Gastroesophageal sphincter (tissue), 4 donors: Measurements from ENCODE around the gene DND1. TPM values are rescaled to one million over a fixed set of nuclear protein-coding genes. Genes with fewer than 3 reads are reported as not detected.
"Not testable (repeated sequence)": the region's sequence is repeated elsewhere in the genome, so short reads cannot be mapped to it uniquely, and the experiment has no call there.

ENCODE experiments used
- ATAC-seq: fragments of 150-250 bp; one replicate; pipeline ENCODE4 v1.9.1; 2016; ENCODE audit warnings: mild to moderate bottlenecking, moderate library complexity
- H3K27ac ChIP-seq, 4 donors: fragments of 200-600 bp; sonication (generic) in 3 of 4; 1 replicate in 3 of 4; 2 replicates in 1 of 4; pipeline ENCODE4 v1.5.1; 2016 to 2019
- H3K27me3 ChIP-seq: fragments of 200-600 bp; sonication (generic); one replicate; pipeline ENCODE4 v1.5.1; 2019
- H3K36me3 ChIP-seq, 2 donors: fragments of 200-600 bp; sonication (generic); one replicate each; pipeline ENCODE4 v1.5.1; 2019; ENCODE audit warnings: control low read depth in 1 of 2
- H3K4me1 ChIP-seq, 3 donors: fragments of 200-600 bp; sonication (generic); 1 replicate in 2 of 3; 2 replicates in 1 of 3; pipeline ENCODE4 v1.5.1; 2016 to 2019; ENCODE audit warnings: control low read depth in 2 of 3
- H3K4me3 ChIP-seq, 2 donors: fragments of 200-600 bp; sonication (generic); one replicate each; pipeline ENCODE4 v1.5.1; 2019; ENCODE audit warnings: mild to moderate bottlenecking in 1 of 2, moderate library complexity in 1 of 2
- H3K9me3 ChIP-seq, 3 donors: fragments of 200-600 bp; sonication (generic); one replicate each; pipeline ENCODE4 v1.5.1; 2017 to 2019; ENCODE audit warnings: control low read depth in 2 of 3
- EP300 ChIP-seq: sonication (generic); formaldehyde crosslinking; IDR thresholded peaks from one replicate; pipeline ENCODE4 v1.6.1; 2017; ENCODE audit warnings: antibody characterized with exemption, mild to moderate bottlenecking
- POLR2A ChIP-seq, 2 donors: fragments of 450-650 bp; IDR thresholded peaks; one replicate each; pipeline ENCODE4 v1.6.1; 2017; ENCODE audit warnings: antibody characterized with exemption in 2 of 2, mild to moderate bottlenecking in 2 of 2, moderate library complexity in 1 of 2
- POLR2AphosphoS5 ChIP-seq: sonication (generic); formaldehyde crosslinking; IDR thresholded peaks from one replicate; pipeline ENCODE4 v1.6.1; 2017; ENCODE audit warnings: antibody characterized with exemption
- WGBS, 2 donors: methylation state at CpG; one replicate each; pipeline ENCODE4 v1.1.5; 2018; ENCODE audit warnings: low coverage in 1 of 2; 5-methylcytosine and 5-hydroxymethylcytosine counted together
- total RNA-seq, 4 donors: library from RNA; depleted of rRNA; stranded (reverse); fragments of >200 nt; gene quantifications; one replicate each; pipeline ENCODE4 v1.1.0, GENCODE V29; 2016
- TF ChIP-seq, protein P1 (sequence below), 4 experiments: fragments of 200-600 bp in 2 of 4; fragments of 450-650 bp in 2 of 4; sonication (generic) in 1 of 4; IDR thresholded peaks; one replicate each; pipeline ENCODE4 v1.5.1; 2017 to 2019; ENCODE audit warnings: antibody characterized with exemption in 4 of 4, mild to moderate bottlenecking in 2 of 4, moderate library complexity in 2 of 4

The DND1 gene
- total RNA-seq, 4 donors from 2014 or later = 0.19 to 0.67 (median 0.62) TPM; not detected in 1

DNA sequence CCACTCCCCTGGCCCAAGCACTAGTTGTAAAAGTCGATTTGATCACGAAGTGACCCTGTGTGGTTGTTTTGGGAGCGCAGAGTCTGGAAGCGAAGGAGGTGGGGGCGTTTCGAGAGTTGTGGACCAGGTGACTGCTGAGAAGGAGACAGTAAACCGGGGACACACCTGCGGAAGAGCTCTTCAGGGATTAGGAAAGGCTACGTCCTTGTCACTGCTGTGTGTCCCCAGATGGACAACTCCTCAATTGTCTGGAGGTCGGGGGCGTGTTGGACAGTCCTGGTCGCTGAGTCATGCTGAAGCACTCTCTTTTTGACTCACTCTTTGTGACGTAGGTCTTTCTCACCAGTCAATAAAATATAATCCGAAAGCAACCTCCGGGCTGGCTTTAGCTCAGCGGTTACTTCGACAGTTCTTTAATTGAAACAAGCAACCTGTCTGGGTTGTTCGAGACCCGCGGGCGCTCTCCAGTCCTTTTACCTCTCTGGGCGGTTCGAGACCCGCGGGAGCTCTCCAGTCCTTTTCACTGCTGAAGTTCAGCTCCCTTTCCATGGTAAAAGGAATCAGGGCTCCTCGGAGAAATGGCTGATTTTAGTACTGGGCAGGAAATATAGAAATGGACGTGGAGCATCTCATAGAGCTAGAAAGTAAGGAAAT lies 37.6 kb upstream of the DND1 start:
- WGBS, 2 donors = 2 to 7% methylated on average over 15 to 27 of the region's 27 CpGs
- peak overlapping the region; percentile 28 to 60 for H3K4me3 ChIP-seq
- H3K27me3 ChIP-seq = no peaks in the 10 kb centered on the region
- no peaks in the 10 kb centered on the region for H3K9me3 ChIP-seq
- ATAC-seq = peak; percentile 97
- H3K27ac ChIP-seq = peak overlapping the region; percentile 52 to 88 (median 85)
- peaks cover 0 to 8% (median 4%) of the 10 kb centered on the region in 3 donors for H3K4me1 ChIP-seq
- TF ChIP-seq POLR2A (IDR thresholded peaks at IDR 0.05) (peak in 1 of 2 donors; percentile 23), EP300 (no peak), POLR2AphosphoS5 (peak; percentile 75)
- TF ChIP-seq, protein P1, sequence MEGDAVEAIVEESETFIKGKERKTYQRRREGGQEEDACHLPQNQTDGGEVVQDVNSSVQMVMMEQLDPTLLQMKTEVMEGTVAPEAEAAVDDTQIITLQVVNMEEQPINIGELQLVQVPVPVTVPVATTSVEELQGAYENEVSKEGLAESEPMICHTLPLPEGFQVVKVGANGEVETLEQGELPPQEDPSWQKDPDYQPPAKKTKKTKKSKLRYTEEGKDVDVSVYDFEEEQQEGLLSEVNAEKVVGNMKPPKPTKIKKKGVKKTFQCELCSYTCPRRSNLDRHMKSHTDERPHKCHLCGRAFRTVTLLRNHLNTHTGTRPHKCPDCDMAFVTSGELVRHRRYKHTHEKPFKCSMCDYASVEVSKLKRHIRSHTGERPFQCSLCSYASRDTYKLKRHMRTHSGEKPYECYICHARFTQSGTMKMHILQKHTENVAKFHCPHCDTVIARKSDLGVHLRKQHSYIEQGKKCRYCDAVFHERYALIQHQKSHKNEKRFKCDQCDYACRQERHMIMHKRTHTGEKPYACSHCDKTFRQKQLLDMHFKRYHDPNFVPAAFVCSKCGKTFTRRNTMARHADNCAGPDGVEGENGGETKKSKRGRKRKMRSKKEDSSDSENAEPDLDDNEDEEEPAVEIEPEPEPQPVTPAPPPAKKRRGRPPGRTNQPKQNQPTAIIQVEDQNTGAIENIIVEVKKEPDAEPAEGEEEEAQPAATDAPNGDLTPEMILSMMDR (IDR thresholded peaks at IDR 0.05) = no peak
- peaks cover 6 to 18% of the 10 kb centered on the region in 2 donors for H3K36me3 ChIP-seq

GRCh38 chr5:140708787-140709186 lies 35.4 kb upstream of the DND1 start:
- not testable (repeated sequence) for H3K4me1 ChIP-seq, ATAC-seq, H3K27me3 ChIP-seq, H3K27ac ChIP-seq, H3K4me3 ChIP-seq, H3K9me3 ChIP-seq
- peaks cover 14 to 40% of the 10 kb centered on the region in 2 donors for H3K36me3 ChIP-seq
- 81 to 94% methylated on average over 4 to 9 of the region's 9 CpGs for WGBS, 2 donors

- Histone ChIP-seq H3K27me3 (no peaks in the 10 kb centered on the region), H3K27ac (no peak overlapping the region), H3K36me3 (peaks cover 15 to 50% of the 10 kb centered on the region in 2 donors), H3K4me3 (no peak overlapping the region), H3K9me3 (no peaks in the 10 kb centered on the region), H3K4me1 (peaks cover 0 to 8% (median 4%) of the 10 kb centered on the region in 3 donors)
- ATAC-seq = no peak
- WGBS, 2 donors = 89 to 100% methylated on average over 1 to 4 of the region's 4 CpGs
- TF ChIP-seq POLR2A (IDR thresholded peaks at IDR 0.05) (no peak), EP300 (no peak), POLR2AphosphoS5 (no peak)
- TF ChIP-seq, protein P1 (IDR thresholded peaks at IDR 0.05) = no peak
Observed at GRCh38 chr5:140707812-140708211, 34.4 kb upstream of the DND1 start.

DNA sequence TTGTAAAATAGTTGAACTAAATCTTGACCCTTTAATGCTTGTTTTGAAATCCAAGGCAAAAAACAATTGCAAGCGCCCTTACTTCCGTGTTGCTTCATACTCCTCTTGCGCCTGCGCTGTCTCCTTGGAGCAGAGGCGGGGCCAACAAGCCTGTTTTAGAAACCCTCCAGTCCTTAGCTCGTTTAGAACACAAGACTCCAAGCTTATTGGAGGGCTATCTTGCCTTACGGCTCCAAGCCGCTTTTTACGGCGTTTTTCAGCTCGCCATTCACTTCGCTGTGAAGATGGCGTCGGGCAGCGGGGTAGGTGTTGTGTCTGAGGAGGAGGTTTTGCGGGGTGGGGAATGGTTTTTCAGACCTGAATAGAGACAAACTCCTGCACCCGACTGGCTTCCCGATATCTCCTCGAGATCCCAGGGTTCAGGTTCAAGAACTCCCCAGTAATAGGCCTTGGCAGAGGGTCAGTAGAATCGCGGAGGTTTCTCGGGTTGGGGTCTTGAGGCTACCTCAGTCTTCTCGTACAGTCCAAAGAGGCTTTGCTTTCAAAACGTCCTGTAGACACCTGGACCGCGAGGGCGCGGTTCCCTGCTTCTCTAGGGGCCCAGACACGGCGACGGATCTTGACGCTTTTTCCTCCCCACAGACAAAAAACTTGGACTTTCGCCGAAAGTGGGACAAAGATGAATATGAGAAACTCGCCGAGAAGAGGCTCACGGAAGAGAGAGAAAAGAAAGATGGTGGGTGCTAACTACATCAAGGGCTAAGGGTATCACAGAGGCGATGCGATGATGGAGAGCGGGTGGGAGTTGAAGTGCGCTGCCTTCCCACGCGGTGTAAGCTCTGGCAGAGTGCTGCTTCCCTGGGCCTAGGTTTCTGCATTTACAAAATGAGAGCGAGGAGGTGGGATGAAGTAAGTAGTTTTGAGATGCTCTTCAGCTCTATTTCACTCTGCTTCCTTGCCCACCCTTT lies 27.1 kb upstream of the DND1 start, which contains the start of gene ZMAT2:
Gene ZMAT2 (plus strand): TSS at position 271 of the 968 bp plus-strand sequence. CDS start 14 bp downstream, at position 285.
- no peaks in the 10 kb centered on the region for H3K9me3 ChIP-seq
- H3K4me1 ChIP-seq = peaks cover 6 to 31% (median 12%) of the 10 kb centered on the region in 3 donors
- H3K27ac ChIP-seq = peak within 1 kb of the TSS; percentile 79 to 90 (median 82)
- ATAC-seq = peak; percentile 100
- H3K27me3 ChIP-seq = no peaks in the 10 kb centered on the region
- peak within 1 kb of the TSS; percentile 77 to 100 for H3K4me3 ChIP-seq
- TF ChIP-seq POLR2AphosphoS5 = peak; percentile 89
- TF ChIP-seq, protein P1 (IDR thresholded peaks at IDR 0.05) = no peak
- TF ChIP-seq POLR2A (IDR thresholded peaks at IDR 0.05) = peak; percentile 53 to 63
- TF ChIP-seq EP300 = no peak
- 1 to 3% methylated on average over 12 to 22 of the region's 44 CpGs for WGBS, 2 donors
- H3K36me3 ChIP-seq = peaks cover 24 to 82% of the 10 kb centered on the region in 2 donors

- no peaks in the 10 kb centered on the region for H3K27me3 ChIP-seq
Observed at GRCh38 chr5:140696891-140697492, 23.6 kb upstream of the DND1 start.

More at GRCh38 chr5:140696891-140697492, 23.6 kb upstream of the DND1 start:
- H3K4me1 ChIP-seq = peaks cover 8 to 49% (median 25%) of the 10 kb centered on the region in 3 donors
- no peak for ATAC-seq
- H3K27ac ChIP-seq = no peak overlapping the region
- no peak overlapping the region for H3K4me3 ChIP-seq
- 90 to 100% methylated on average over 1 to 2 of the region's 4 CpGs for WGBS, 2 donors
- no peaks in the 10 kb centered on the region for H3K9me3 ChIP-seq
- peaks cover 14 to 69% of the 10 kb centered on the region in 2 donors for H3K36me3 ChIP-seq
- no peak for TF ChIP-seq POLR2A (IDR thresholded peaks at IDR 0.05)
- TF ChIP-seq, protein P1 (IDR thresholded peaks at IDR 0.05) = no peak
- no peak for TF ChIP-seq POLR2AphosphoS5
- TF ChIP-seq EP300 = no peak
